Activated naive CD4-positive, alpha-beta T cell treated with anti-CD3 and anti-CD28 coated beads, Interleukin-2, amount 50 U/mL, for 24 hours (primary cell): ENCODE data around the gene TTC28.

Experiments
- H3K27ac Mint-ChIP-seq: one replicate; pipeline ENCODE4 v1.8.0; 2021; ENCODE audit warnings: mild to moderate bottlenecking, mixed read lengths
- H3K27me3 Mint-ChIP-seq: one replicate; pipeline ENCODE4 v1.8.0; 2021; ENCODE audit warnings: mixed read lengths
- H3K36me3 Mint-ChIP-seq: one replicate; pipeline ENCODE4 v1.8.0; 2021; ENCODE audit warnings: mixed read lengths
- H3K4me1 Mint-ChIP-seq: one replicate; pipeline ENCODE4 v1.8.0; 2021; ENCODE audit warnings: mixed read lengths
- H3K4me3 Mint-ChIP-seq: one replicate; pipeline ENCODE4 v1.8.0; 2021; ENCODE audit warnings: mild to moderate bottlenecking, mixed read lengths
- H3K9me3 Mint-ChIP-seq: one replicate; pipeline ENCODE4 v1.8.0; 2021; ENCODE audit warnings: mixed read lengths

TTC28 gene

DNA sequence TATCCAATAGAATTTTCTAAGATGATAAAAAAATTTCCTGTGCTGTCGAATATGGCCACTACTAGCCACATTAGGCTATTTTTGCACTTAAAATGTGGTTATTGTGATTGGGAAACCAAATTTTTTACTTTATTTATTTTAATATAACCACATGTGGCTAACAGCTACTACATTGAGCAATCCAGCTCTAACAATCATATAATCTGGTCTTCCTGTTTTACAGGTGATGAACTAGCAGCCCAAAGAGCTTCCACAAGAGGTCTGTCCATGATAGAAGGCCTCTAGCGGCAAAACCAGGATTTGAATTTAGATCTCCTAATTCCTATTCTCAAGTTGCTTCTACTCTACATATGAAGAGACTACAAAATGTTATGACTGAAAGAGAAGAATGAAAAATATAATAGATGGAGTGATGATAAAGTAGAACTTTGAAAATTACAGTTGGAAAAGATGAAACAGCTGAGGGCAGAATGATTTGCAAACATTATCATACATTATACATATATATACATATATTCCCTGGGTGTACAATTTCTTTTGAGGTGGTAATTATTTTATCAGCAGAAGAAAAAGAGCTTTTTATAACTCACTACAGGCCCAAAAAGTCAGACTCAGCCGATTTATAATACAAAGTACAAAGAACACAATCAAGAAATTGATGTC is 397.1 kb downstream of the TTC28 start:
- Mint-ChIP-seq H3K36me3 (no peaks in the 10 kb centered on the region), H3K27ac (no peak overlapping the region), H3K27me3 (no peaks in the 10 kb centered on the region), H3K4me3 (no peak overlapping the region), H3K4me1 (no peaks in the 10 kb centered on the region), H3K9me3 (no peaks in the 10 kb centered on the region)

DNA sequence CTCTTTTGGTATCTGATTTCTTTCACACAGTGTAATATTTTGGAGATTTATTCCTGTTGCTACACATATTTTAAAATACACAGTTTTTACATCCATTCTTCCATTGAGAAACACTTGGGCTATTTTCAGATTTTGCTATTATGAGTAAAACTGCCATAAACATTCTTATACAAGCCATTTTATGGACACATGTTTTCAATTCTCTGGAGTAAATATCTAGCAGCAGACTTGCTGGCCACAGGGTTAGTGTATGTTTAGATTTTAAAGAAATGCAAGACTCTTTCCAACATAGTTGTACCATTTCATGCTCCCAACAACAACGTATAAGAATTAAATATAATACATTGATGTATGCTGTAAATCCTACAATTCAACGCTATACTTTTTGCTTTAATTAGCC is 399.8 kb downstream of the TTC28 start:
- H3K36me3 Mint-ChIP-seq = no peaks in the 10 kb centered on the region
- no peaks in the 10 kb centered on the region for H3K9me3 Mint-ChIP-seq
- no peak overlapping the region for H3K4me3 Mint-ChIP-seq
- H3K27ac Mint-ChIP-seq = no peak overlapping the region
- no peaks in the 10 kb centered on the region for H3K27me3 Mint-ChIP-seq
- no peaks in the 10 kb centered on the region for H3K4me1 Mint-ChIP-seq

DNA sequence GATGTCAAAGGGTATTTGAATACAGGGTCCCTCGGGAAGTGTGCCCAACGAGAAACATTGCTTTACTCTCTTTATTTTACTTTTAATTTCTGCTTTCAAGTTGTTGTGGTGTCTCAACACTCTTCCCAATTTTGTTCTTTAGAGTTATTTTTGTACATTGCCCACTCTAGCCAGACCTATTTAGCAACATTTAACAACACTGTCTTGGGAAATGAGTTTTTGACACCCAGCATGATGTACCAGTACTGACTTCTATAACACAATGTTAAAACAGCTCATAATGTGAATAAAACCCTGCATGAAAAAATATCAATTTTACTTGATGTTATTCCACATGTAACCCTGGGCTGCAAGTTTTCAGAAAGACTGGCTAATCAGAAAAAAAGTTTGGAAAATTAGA is 410.4 kb downstream of the TTC28 start:
- peaks cover 4% of the 10 kb centered on the region for H3K9me3 Mint-ChIP-seq
- peaks cover 4% of the 10 kb centered on the region for H3K27me3 Mint-ChIP-seq
- H3K27ac Mint-ChIP-seq = no peak overlapping the region
- H3K4me3 Mint-ChIP-seq = no peak overlapping the region
- H3K4me1 Mint-ChIP-seq = no peaks in the 10 kb centered on the region
- H3K36me3 Mint-ChIP-seq = peaks cover 5% of the 10 kb centered on the region

DNA sequence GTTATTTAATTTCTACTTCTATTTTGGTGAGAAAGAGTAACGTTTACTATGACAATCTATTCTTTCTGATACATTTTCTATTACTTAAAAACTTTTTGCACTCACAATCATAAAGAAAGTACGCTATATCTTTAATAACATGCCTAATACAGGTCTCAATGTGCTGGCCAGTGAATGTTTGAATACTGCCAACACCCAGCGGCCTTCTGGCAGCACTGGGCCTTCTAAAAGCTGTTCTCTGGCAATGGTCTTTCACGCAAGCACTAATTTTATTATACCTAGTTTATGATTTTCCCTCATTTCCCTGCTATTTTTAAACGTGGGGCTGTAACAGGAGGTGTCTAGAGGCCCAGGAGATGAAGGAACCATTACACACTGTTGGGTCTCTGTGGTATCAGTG is 410.8 kb downstream of the TTC28 start:
- Mint-ChIP-seq H3K9me3 (peaks cover 4% of the 10 kb centered on the region), H3K4me3 (no peak overlapping the region), H3K27ac (no peak overlapping the region), H3K27me3 (peaks cover 4% of the 10 kb centered on the region), H3K4me1 (no peaks in the 10 kb centered on the region), H3K36me3 (peaks cover 5% of the 10 kb centered on the region)

DNA sequence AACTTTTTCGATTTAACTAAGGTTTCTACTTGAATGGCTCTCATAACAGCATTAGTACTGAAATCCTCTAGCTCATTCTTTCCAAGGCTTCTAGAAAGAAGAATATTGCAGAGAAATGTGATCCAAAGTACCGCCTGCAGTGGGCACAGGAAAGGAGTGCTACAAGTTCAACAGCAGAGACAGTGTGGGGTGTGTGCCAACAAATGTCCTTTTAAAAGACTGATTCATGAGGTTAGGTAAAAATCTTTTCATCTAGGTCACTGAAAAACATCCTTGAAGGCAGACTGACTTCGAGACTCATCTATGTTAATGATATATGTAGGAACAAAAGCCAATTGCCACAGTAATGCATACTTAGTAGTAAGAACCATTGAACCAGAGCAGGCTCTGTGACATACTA is 411.5 kb downstream of the TTC28 start:
- Mint-ChIP-seq H3K27me3 (peaks cover 3% of the 10 kb centered on the region), H3K36me3 (peaks cover 5% of the 10 kb centered on the region), H3K9me3 (peaks cover 4% of the 10 kb centered on the region), H3K4me3 (no peak overlapping the region), H3K4me1 (no peaks in the 10 kb centered on the region), H3K27ac (no peak overlapping the region)

DNA sequence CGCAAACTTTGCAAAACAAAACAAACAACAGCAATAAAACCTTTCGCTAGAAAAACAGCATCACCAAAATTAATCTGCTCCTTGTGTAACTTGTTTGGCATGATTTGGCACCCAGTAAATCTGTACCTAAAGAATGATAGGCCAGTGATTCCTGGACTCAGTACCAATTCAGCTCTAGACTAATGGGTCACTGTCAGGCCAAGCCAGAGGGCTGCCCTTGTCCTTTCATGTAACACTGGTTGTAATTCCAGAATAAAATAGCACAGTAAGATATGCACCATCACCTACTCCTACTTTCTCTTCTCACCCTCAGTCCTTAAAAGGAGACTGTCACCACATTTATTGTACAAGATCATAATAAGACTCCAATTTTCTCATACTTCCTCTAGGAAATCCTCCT is 419.0 kb downstream of the TTC28 start:
- H3K4me3 Mint-ChIP-seq = no peak overlapping the region
- no peaks in the 10 kb centered on the region for H3K4me1 Mint-ChIP-seq
- no peaks in the 10 kb centered on the region for H3K27me3 Mint-ChIP-seq
- H3K9me3 Mint-ChIP-seq = no peaks in the 10 kb centered on the region
- H3K27ac Mint-ChIP-seq = no peak overlapping the region
- H3K36me3 Mint-ChIP-seq = no peaks in the 10 kb centered on the region

DNA sequence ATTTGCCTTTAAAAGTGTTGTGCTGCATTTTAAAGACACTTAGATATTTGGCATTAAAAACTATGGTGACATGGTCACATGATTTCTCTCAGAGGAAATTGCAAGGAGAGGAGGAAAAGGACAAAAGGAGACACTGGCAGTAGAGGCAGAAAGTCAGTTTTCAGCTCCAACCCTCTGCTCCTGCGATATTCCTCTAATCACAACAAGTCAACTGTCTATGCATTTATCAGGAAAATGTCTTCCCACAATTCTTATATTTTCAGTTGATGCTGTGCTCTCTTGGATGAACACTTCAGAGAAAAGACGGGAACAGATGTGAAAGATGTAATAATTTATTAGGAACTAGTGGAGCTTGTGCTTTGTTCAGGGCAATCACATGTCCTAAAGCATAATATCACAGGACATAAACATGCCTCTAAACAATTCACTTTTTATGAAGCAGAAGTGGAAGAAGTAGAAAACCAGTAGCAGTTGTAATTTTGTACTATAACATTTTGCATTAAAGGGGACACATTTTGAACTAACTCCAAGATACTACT is 419.8 kb downstream of the TTC28 start:
- H3K9me3 Mint-ChIP-seq = no peaks in the 10 kb centered on the region
- peaks cover 2% of the 10 kb centered on the region for H3K36me3 Mint-ChIP-seq
- H3K4me3 Mint-ChIP-seq = no peak overlapping the region
- no peaks in the 10 kb centered on the region for H3K27me3 Mint-ChIP-seq
- no peak overlapping the region for H3K27ac Mint-ChIP-seq
- no peaks in the 10 kb centered on the region for H3K4me1 Mint-ChIP-seq

DNA sequence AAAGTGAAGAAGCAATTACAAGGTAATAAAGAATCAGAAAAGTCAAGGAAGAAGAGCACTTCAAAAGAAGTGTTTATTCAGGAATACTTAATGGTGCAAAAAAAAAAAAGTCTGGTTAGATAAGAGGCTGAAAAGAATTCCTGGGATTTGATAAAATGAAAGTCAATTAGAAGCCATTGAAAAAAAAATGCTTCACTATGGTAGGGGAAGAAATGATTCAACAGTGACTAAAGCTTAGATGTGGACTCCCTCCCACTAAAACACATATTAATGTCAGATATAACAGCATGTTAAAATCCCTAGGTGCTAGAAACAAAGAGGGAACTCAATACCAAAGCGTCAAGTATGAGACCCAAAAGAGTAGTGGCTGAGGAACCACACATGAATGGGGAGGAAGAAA is 425.2 kb downstream of the TTC28 start:
- H3K4me1 Mint-ChIP-seq = no peaks in the 10 kb centered on the region
- no peak overlapping the region for H3K4me3 Mint-ChIP-seq
- no peak overlapping the region for H3K27ac Mint-ChIP-seq
- H3K27me3 Mint-ChIP-seq = no peaks in the 10 kb centered on the region
- H3K9me3 Mint-ChIP-seq = no peaks in the 10 kb centered on the region
- H3K36me3 Mint-ChIP-seq = peaks cover 2% of the 10 kb centered on the region

DNA sequence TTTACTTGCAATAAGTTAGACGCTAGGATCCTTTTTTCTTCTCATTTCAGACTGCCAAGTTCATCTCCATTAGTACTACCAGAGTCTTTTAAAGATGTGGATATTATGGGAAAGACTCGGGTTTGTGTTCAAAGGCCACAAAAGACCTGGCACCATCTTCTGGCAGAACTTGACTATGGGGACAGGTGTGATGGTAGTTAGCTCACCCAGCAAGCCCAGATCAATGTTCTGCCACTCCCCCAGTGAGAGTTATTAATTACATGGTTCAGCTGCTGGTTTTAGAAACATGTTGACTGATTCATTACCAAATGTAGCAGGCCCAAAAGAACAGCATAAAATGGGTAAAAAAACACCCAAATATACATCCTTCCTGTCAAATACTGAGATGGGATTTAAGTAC is 427.1 kb downstream of the TTC28 start:
- Mint-ChIP-seq H3K4me1 (no peaks in the 10 kb centered on the region), H3K4me3 (no peak overlapping the region), H3K27ac (no peak overlapping the region), H3K36me3 (peaks cover 2% of the 10 kb centered on the region), H3K27me3 (no peaks in the 10 kb centered on the region), H3K9me3 (no peaks in the 10 kb centered on the region)

DNA sequence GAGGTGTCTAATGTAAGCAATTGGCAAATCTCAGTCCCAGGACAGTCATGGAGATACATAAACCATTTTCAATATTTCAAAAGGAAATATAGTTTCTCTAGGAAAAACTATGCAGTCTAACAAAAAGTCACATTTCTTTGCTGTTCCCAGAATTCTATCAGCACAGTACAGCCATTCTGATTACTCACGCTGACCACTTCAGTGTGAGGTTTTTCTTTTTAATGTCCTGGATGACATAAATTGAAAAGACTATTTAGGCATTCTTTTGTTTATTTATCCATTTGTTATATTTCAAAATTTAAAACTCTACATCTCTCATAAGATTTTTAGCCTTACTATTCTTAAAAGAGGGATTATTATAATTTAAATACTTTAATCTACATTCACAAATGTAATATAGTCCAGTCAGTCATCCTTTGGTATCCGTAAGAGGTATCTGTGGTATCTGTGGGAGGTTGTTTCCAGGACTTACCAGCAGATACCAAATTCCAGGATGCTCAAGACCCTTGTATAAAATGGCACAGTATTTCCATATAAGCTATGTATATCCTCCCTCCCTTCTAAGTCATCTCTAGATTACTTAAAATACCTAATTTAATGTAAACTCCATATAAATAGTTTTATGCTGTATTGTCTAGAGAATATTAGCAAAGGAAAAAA is 429.5 kb downstream of the TTC28 start:
- Mint-ChIP-seq H3K36me3 (peaks cover 2% of the 10 kb centered on the region), H3K4me3 (no peak overlapping the region), H3K9me3 (no peaks in the 10 kb centered on the region), H3K27ac (no peak overlapping the region), H3K27me3 (peaks cover 2% of the 10 kb centered on the region), H3K4me1 (no peaks in the 10 kb centered on the region)

DNA sequence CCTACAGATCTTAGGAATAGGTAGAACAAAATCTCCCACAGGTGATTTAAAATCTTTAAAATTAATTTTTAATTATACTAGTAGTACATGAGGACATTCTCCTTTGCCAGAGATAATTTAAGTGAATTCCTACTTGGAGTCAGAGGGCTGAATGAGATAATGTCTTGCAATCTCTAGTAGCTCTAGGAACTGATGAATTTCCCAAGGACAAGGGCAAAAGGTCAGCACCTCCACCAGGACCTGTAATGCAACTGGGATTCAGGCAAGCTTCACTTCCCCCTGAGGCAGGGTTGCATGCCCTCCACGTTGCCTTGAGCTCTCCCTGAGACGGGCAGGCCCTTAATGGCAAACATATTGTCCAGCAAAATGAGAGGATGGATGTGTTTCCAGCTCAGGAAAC is 430.2 kb downstream of the TTC28 start:
- Mint-ChIP-seq H3K4me3 (no peak overlapping the region), H3K27me3 (peaks cover 2% of the 10 kb centered on the region), H3K9me3 (no peaks in the 10 kb centered on the region), H3K27ac (no peak overlapping the region), H3K4me1 (no peaks in the 10 kb centered on the region), H3K36me3 (no peaks in the 10 kb centered on the region)

DNA sequence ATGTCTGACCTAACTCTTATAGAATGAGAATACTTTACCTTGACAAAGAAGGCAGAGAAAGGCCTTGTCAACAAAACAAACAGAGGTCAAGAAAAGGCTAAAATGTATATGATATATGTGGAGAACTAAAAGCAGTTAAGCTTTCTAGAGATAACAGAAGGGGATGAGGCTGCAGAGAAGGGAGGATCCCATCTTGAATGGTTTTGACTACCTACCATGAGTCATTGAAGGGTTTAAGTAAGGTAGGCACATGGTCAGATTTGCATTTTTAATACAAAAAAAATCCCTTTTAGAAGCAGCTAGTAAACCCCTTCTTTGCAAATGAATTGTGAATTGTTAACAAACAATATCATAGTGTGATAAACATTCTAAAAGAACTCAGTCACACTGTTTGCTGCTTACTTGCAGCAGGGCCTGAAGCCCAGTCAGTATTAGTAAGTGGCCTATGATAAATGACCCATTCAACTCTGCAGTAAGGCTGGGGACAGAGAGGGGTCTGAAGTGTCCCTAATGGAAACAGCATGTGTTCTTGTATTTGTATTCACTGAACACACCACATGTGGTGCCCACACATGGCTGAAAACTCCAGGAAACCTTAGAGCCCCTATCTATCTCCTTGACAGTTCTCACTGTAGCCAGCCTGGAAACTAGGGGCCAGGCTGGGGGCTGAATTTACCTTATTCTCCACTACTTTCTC is 431.8 kb downstream of the TTC28 start:
- Mint-ChIP-seq H3K4me3 (no peak overlapping the region), H3K4me1 (no peaks in the 10 kb centered on the region), H3K27me3 (peaks cover 2% of the 10 kb centered on the region), H3K27ac (no peak overlapping the region), H3K9me3 (no peaks in the 10 kb centered on the region), H3K36me3 (no peaks in the 10 kb centered on the region)

DNA sequence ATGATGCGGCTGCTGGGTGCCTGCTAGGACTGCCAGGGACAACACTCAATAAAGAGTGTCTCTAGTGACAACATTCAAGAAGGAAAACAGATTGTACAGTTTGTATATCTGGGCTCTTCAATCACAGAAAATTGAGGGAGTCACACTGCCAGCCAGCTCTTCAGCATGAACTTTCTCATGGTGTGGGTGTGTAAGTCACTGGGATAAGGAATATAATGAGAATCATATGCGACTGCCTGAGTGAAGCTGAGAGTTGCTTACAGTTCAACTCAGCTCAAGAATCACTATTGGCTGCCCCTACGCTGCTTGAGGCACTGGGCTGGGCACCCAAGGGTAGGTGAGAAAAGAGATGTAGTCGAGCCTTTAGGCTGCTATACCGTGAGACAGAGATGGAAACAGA is 432.5 kb downstream of the TTC28 start:
- H3K36me3 Mint-ChIP-seq = no peaks in the 10 kb centered on the region
- H3K9me3 Mint-ChIP-seq = no peaks in the 10 kb centered on the region
- H3K27me3 Mint-ChIP-seq = peaks cover 2% of the 10 kb centered on the region
- H3K27ac Mint-ChIP-seq = no peak overlapping the region
- no peaks in the 10 kb centered on the region for H3K4me1 Mint-ChIP-seq
- H3K4me3 Mint-ChIP-seq = no peak overlapping the region

DNA sequence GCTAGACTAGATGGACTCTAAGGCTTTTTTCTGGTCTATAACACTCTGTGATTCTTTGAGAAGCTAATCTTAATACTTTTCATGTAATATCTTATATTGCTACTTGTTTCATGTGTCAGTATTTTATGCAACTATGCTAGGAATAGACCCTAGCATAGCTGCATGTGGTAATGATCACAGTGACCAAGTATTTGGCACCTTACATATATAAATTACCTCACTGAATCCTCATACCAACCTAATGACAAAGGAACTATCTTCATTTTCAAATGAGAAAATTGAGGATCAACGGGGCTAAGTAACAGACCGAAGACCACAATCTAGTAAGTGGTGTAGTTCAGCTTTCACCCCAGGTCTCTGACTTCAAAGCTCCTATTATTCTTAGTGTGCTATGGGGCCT is 433.2 kb downstream of the TTC28 start:
- Mint-ChIP-seq H3K27me3 (peaks cover 2% of the 10 kb centered on the region), H3K4me1 (no peaks in the 10 kb centered on the region), H3K27ac (no peak overlapping the region), H3K36me3 (no peaks in the 10 kb centered on the region), H3K9me3 (no peaks in the 10 kb centered on the region), H3K4me3 (no peak overlapping the region)

DNA sequence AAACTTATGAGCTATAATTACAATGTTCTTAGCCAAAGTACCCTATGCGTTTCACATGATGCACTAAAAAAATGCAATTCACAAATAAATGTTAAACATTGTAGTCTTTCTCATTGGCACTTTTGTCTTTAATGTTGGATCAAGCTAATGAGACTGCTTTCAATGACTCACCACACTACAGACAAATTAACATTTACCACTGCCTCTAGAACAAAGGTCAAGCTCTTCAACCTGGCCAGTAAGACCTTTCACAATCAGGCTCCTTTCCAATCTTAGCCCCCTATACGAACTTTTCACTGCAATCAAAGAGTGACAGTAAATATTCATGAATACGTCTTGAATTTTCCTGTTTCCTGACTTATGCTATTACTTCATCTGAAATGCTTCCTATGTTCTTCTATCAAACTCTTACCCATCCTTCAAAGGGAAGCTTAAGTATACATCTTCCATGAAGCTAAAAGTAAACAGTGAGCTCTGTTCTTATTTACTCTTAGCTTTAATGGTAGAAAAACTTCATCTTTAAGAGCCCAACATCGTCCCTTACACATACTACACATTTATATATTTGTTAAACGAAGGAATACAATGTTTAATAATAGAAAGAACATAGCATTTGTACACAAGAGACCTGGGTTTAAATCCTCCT is 433.9 kb downstream of the TTC28 start:
- H3K36me3 Mint-ChIP-seq = no peaks in the 10 kb centered on the region
- H3K4me1 Mint-ChIP-seq = no peaks in the 10 kb centered on the region
- H3K9me3 Mint-ChIP-seq = no peaks in the 10 kb centered on the region
- H3K27ac Mint-ChIP-seq = no peak overlapping the region
- no peak overlapping the region for H3K4me3 Mint-ChIP-seq
- peaks cover 2% of the 10 kb centered on the region for H3K27me3 Mint-ChIP-seq

DNA sequence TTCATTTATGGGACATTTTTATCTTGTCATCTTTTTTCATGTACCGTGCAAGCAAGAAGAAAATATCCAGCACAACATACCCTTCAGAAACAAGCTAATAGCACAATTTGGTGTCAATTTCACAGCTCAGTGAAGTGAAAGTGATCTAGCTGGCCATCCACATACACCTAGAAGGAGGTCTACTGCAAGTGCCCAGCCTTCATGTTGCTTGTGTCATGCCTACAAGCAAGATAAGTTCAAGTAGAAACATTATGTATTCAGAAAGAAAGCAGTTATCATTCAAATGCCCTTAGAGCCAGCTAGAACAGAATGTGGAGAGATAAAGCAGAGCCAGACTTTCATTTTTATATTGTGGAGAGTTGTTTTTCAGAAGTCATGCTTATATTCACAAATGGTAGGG is 434.9 kb downstream of the TTC28 start:
- H3K4me1 Mint-ChIP-seq = no peaks in the 10 kb centered on the region
- no peaks in the 10 kb centered on the region for H3K36me3 Mint-ChIP-seq
- no peak overlapping the region for H3K4me3 Mint-ChIP-seq
- H3K27ac Mint-ChIP-seq = no peak overlapping the region
- no peaks in the 10 kb centered on the region for H3K9me3 Mint-ChIP-seq
- H3K27me3 Mint-ChIP-seq = peaks cover 2% of the 10 kb centered on the region
